Stomach (tissue), 4 donors: ENCODE data around the gene ISG20.

Source experiments
- POLR2A ChIP-seq, 4 donors: fragments of 450-650 bp; IDR thresholded peaks; one replicate each; pipeline ENCODE4 v1.6.1; 2016; ENCODE audit warnings: antibody characterized with exemption in 4 of 4, control low read depth in 2 of 4, mild to moderate bottlenecking in 1 of 4, moderate library complexity in 1 of 4
- TF ChIP-seq, protein P1 (sequence below), 7 experiments: fragments of 450-650 bp in 4 of 7; fragments of 200-600 bp in 3 of 7; sonication (generic) in 3 of 7; IDR thresholded peaks; one replicate each; pipeline ENCODE4 v1.5.1; 2016 to 2019; ENCODE audit warnings: antibody characterized with exemption in 7 of 7, control low read depth in 2 of 7, mild to moderate bottlenecking in 1 of 7

DNA sequence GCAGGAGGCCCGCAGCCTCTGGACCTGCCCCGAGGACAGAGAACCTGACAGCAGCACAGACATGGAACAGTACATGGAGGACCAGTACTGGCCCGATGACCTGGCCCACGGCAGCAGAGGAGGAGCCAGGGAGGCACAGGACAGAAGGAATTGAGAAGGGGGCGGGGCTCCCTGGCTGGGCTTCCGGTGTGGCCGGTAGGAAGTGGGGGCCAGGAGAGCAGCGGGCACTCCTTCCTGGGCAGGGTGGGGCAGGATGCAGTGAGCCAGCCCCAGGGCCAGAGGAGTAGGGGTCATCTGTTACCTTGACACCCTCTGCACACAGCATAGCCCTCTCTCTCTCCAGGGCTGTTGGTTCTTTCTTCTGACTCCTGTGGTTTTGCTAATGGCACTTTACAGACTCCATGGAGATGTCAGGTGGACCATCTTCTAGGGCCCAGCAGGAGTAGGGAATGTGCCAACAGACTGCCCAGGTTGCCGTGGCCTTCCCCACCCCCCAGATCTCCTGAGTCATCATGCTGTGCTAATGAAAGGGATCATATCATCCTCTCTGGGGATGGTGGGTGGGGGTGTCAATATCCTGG is 8.6 kb upstream of the ISG20 start:
- TF ChIP-seq, protein P1, sequence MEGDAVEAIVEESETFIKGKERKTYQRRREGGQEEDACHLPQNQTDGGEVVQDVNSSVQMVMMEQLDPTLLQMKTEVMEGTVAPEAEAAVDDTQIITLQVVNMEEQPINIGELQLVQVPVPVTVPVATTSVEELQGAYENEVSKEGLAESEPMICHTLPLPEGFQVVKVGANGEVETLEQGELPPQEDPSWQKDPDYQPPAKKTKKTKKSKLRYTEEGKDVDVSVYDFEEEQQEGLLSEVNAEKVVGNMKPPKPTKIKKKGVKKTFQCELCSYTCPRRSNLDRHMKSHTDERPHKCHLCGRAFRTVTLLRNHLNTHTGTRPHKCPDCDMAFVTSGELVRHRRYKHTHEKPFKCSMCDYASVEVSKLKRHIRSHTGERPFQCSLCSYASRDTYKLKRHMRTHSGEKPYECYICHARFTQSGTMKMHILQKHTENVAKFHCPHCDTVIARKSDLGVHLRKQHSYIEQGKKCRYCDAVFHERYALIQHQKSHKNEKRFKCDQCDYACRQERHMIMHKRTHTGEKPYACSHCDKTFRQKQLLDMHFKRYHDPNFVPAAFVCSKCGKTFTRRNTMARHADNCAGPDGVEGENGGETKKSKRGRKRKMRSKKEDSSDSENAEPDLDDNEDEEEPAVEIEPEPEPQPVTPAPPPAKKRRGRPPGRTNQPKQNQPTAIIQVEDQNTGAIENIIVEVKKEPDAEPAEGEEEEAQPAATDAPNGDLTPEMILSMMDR (IDR thresholded peaks at IDR 0.05): no peak
- TF ChIP-seq POLR2A (IDR thresholded peaks at IDR 0.05): no peak
